Right lobe of liver (tissue), 4 donors: ENCODE results near the gene CLEC16A.
A peak's percentile ranks its signal among the peaks of the same experiment; 100 is the strongest.

Experiments used
- CTCF ChIP-seq, 4 donors: fragments of 200-600 bp in 3 of 4; fragments of 450-650 bp in 1 of 4; IDR thresholded peaks; one replicate each; pipeline versions ENCODE4 v1.5.1 to v1.8.0; 2016 to 2022; ENCODE audit warnings: antibody characterized with exemption in 4 of 4, mild to moderate bottlenecking in 2 of 4
- POLR2A ChIP-seq: fragments of 450-650 bp; IDR thresholded peaks from one replicate; pipeline ENCODE4 v1.6.1; 2017; ENCODE audit warnings: antibody characterized with exemption, mild to moderate bottlenecking
- donor health status: DM: no; HTN: no; CAD: no.
- donor health status: DM: no; HTN: no; CAD: no.
- donor health status: DM: no; HTN: yes; CAD: no.

- no peak for TF ChIP-seq POLR2A
- peak in 3 of 4 donors; percentile 21 to 34 (median 31) for TF ChIP-seq CTCF (IDR thresholded peaks at IDR 0.05)
Measured at GRCh38 chr16:10981697-10982216, 37.4 kb downstream of the CLEC16A start.
